Neuronal stem cell (in vitro differentiated cells): ENCODE measurements around the gene C1orf52.
A peak's percentile ranks its signal among the peaks of the same experiment; 100 is the strongest.

Experiments
- DNase-seq: peaks from one replicate; pipeline ENCODE4 v3.0.0-alpha.2; 2013; ENCODE audit warnings: low spot score
- H2AFZ ChIP-seq: one replicate; pipeline ENCODE4 v1.6.1; 2013; ENCODE audit warnings: mild to moderate bottlenecking, low read length, inconsistent platforms
- H2AK5ac ChIP-seq: 2 replicates; pipeline ENCODE4 v1.6.1; 2013; ENCODE audit warnings: low read depth, mild to moderate bottlenecking, inconsistent platforms, low read length, moderate library complexity, mixed read lengths
- H2BK120ac ChIP-seq: 2 replicates; pipeline ENCODE4 v1.6.1; 2013; ENCODE audit warnings: low read depth, mild to moderate bottlenecking, inconsistent platforms, low read length, moderate library complexity, mixed read lengths
- H2BK12ac ChIP-seq: one replicate; pipeline ENCODE4 v1.6.1; 2013; ENCODE audit warnings: low read length, inconsistent platforms
- H2BK15ac ChIP-seq: 2 replicates; pipeline ENCODE4 v1.6.1; 2013; ENCODE audit warnings: mild to moderate bottlenecking, low read length, inconsistent platforms, mixed read lengths
- H2BK5ac ChIP-seq: one replicate; pipeline ENCODE4 v1.6.1; 2013; ENCODE audit warnings: inconsistent platforms, mild to moderate bottlenecking, low read length, moderate library complexity
- H3K14ac ChIP-seq: one replicate; pipeline ENCODE4 v1.6.1; 2013; ENCODE audit warnings: low read length, inconsistent platforms
- H3K18ac ChIP-seq: 2 replicates; pipeline ENCODE4 v1.6.1; 2013; ENCODE audit warnings: low read length, inconsistent platforms
- H3K23ac ChIP-seq: 2 replicates; pipeline ENCODE4 v1.6.1; 2013; ENCODE audit warnings: low read depth, mild to moderate bottlenecking, mixed read lengths, low read length, inconsistent platforms; ENCODE audit not compliant: poor library complexity
- H3K27ac ChIP-seq: replicated peaks from 3 replicates; pipeline ENCODE4 v1.5.1; 2013; ENCODE audit warnings: low read length, inconsistent platforms
- H3K27me3 ChIP-seq, 3 experiments: 2 replicates each; pipeline ENCODE4 v1.6.1; 2013; ENCODE audit warnings: low read length in 3 of 3, mild to moderate bottlenecking in 2 of 3, inconsistent platforms in 1 of 3, low read depth in 1 of 3, mixed read lengths in 1 of 3, moderate library complexity in 1 of 3; ENCODE audit not compliant: control insufficient read depth in 3 of 3, insufficient read depth in 3 of 3
- H3K36me3 ChIP-seq, 2 donors: replicated peaks in 1 of 2; 2 replicates each; pipeline ENCODE4 v1.6.1; 2013; ENCODE audit warnings: low read length in 2 of 2; ENCODE audit not compliant: control insufficient read depth in 2 of 2, insufficient read depth in 2 of 2
- H3K4ac ChIP-seq: 2 replicates; pipeline ENCODE4 v1.6.1; 2013; ENCODE audit warnings: inconsistent platforms, mild to moderate bottlenecking, low read length, moderate library complexity
- H3K4me1 ChIP-seq, 2 donors: 1 replicate in 1 of 2; 2 replicates in 1 of 2; pipeline ENCODE4 v1.6.1; 2013; ENCODE audit warnings: low read length in 2 of 2, low read depth in 1 of 2; ENCODE audit not compliant: control insufficient read depth in 2 of 2, insufficient read depth in 1 of 2
- H3K4me2 ChIP-seq: one replicate; pipeline ENCODE4 v1.6.1; 2013; ENCODE audit warnings: mild to moderate bottlenecking, low read length, inconsistent platforms; ENCODE audit not compliant: insufficient read depth, poor library complexity, severe bottlenecking
- H3K4me3 ChIP-seq, 2 donors: 2 replicates each; pipeline ENCODE4 v1.5.1; 2013; ENCODE audit warnings: low read length in 2 of 2, mild to moderate bottlenecking in 2 of 2, inconsistent platforms in 1 of 2, moderate library complexity in 1 of 2
- H3K79me1 ChIP-seq: one replicate; pipeline ENCODE4 v1.6.1; 2013; ENCODE audit warnings: low read depth, mild to moderate bottlenecking, inconsistent platforms, low read length, moderate library complexity
- H3K9ac ChIP-seq: one replicate; pipeline ENCODE4 v1.6.1; 2013; ENCODE audit warnings: mild to moderate bottlenecking, low read depth, low read length, inconsistent platforms; ENCODE audit not compliant: poor library complexity
- H3K9me3 ChIP-seq, 2 donors: replicated peaks in 1 of 2; 2 replicates each; pipeline versions ENCODE3 to v1.6.1; 2013; ENCODE audit warnings: low read length in 2 of 2, mild to moderate bottlenecking in 2 of 2, inconsistent platforms in 1 of 2, low read depth in 1 of 2, mixed read lengths in 1 of 2, moderate library complexity in 1 of 2; ENCODE audit not compliant: control insufficient read depth in 2 of 2, insufficient read depth in 1 of 2
- H4K8ac ChIP-seq: one replicate; pipeline ENCODE4 v1.6.1; 2013; ENCODE audit warnings: low read depth, mild to moderate bottlenecking, inconsistent platforms, low read length, moderate library complexity
- H4K91ac ChIP-seq: one replicate; pipeline ENCODE4 v1.6.1; 2013; ENCODE audit warnings: low read length, low read depth, mild to moderate bottlenecking, inconsistent platforms; ENCODE audit not compliant: poor library complexity
- WGBS, 2 donors: extraction: QIAGEN DNeasy Blood & Tissue Kit; methylation state at CpG; one replicate each; pipeline ENCODE4 v1.1.7; 2013; ENCODE audit warnings: missing lambda C conversion rate in 2 of 2, mixed read lengths in 1 of 2; ENCODE audit not compliant: insufficient read length in 2 of 2, insufficient replicate concordance in 1 of 2; ENCODE audit errors: extremely low coverage in 2 of 2; 5-methylcytosine and 5-hydroxymethylcytosine counted together

Gene C1orf52

DNA sequence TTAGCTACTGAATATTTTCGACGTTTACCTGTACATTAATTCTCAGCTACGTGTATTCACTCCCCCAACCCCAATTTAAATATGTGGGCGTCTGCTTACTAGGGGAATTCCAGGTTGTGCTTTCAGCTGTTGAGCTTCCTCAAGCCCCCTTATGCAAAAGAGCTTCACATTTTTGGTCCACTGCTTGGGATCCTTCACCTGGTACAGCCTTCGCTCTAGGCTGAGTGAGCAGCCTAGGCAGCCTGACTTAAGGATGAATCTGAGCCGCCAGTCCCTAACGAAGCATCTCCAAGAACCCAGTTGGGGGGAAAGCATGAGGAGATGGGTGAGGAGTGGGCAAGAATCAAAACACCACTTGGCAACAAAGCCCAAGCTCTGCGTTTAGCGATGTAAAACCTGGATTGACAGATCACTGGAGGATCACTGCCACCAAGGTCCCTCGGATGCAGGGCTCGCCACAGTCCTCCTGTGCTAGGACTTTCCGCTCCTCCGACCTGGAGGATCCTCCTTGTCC lies 16.3 kb upstream of the C1orf52 start:
- H3K14ac ChIP-seq = no peak overlapping the region
- H3K18ac ChIP-seq = peak overlapping the region; percentile 90
- H3K27me3 ChIP-seq = no peaks in the 10 kb centered on the region
- H2BK5ac ChIP-seq = no peak overlapping the region
- H2BK12ac ChIP-seq = no peak overlapping the region
- peak overlapping the region; percentile 75 for H3K27ac ChIP-seq
- no peak overlapping the region for H2BK120ac ChIP-seq
- no peak overlapping the region for H3K4ac ChIP-seq
- peaks cover 2 to 4% of the 10 kb centered on the region in 2 donors for H3K4me1 ChIP-seq
- WGBS, 2 donors = no CpG with 5 or more reads among the region's 13 CpGs
- H4K8ac ChIP-seq = no peak overlapping the region
- peak overlapping the region; percentile 92 for H2AFZ ChIP-seq
- H3K9ac ChIP-seq = peak overlapping the region; percentile 82
- H2AK5ac ChIP-seq = no peak overlapping the region
- H3K23ac ChIP-seq = no peak overlapping the region
- no peak overlapping the region for H4K91ac ChIP-seq
- peak overlapping the region; percentile 90 to 91 for H3K4me3 ChIP-seq
- H3K4me2 ChIP-seq = peak overlapping the region; percentile 66
- H3K79me1 ChIP-seq = no peaks in the 10 kb centered on the region
- peaks cover 0 to 22% of the 10 kb centered on the region in 2 donors for H3K36me3 ChIP-seq
- peak; percentile 44 for DNase-seq
- no peaks in the 10 kb centered on the region for H3K9me3 ChIP-seq
- H2BK15ac ChIP-seq = peak overlapping the region; percentile 28

DNA sequence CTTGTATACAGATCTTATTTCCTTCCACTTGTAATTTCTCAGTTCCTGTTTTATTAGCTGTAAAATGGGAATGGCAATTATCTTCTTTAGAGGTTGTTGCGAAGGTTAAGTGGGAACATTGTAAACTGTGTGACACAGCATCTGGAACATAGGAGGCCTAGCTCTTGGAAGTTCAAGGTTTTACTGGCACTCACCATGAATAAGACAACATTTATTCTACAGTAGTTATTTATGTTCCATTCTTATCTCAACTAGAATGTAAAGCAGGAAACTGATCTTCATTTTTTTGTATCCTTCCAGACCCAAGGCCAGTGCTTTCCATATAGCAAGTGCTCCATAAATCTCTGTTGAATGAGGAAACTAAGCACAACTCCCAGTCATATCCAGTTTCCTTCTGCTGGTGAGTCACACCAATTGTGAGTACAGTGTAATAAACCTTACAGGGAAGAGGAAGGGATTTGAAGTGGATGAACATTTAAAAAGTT lies 15.5 kb upstream of the C1orf52 start:
- Histone ChIP-seq H3K4me1 (peaks cover 2 to 4% of the 10 kb centered on the region in 2 donors), H4K8ac (no peak overlapping the region), H3K4me3 (peak overlapping the region in 1 of 2 donors; percentile 90), H3K9ac (no peak overlapping the region), H3K36me3 (peaks cover 0 to 30% of the 10 kb centered on the region in 2 donors), H2BK12ac (no peak overlapping the region), H3K79me1 (no peaks in the 10 kb centered on the region), H3K4me2 (no peak overlapping the region), H3K14ac (no peak overlapping the region), H2BK5ac (no peak overlapping the region), H3K4ac (no peak overlapping the region), H3K27me3 (no peaks in the 10 kb centered on the region), H4K91ac (no peak overlapping the region), H3K9me3 (no peaks in the 10 kb centered on the region), H2AFZ (no peak overlapping the region), H3K27ac (no peak overlapping the region), H3K18ac (no peak overlapping the region), H2BK15ac (no peak overlapping the region), H2AK5ac (no peak overlapping the region), H2BK120ac (no peak overlapping the region), H3K23ac (no peak overlapping the region)
- no peak for DNase-seq
- no CpG with 5 or more reads among the region's 1 CpG for WGBS, 2 donors

DNA sequence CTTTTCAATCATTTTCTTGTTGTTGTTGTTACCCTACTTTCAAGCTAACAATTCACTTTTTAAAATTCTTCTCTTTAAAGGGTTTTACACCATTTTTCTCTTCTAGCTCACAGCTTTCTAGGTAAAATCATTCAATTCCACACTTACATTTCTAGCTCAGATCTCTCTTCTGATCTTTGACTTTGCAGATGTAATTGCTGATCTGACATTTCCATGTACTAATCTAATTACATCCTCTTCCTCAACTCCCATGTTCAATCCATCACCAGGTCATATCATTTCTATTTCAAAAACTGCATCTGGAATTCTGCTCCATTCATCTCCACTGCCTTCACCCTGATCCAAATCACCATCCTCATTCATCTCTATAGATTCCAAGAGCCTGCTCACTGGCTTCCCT lies 13.9 kb upstream of the C1orf52 start:
- DNase-seq = no peak
- H3K4ac ChIP-seq = no peak overlapping the region
- H3K23ac ChIP-seq = no peak overlapping the region
- H3K18ac ChIP-seq = no peak overlapping the region
- H3K79me1 ChIP-seq = no peaks in the 10 kb centered on the region
- no peak overlapping the region for H2AFZ ChIP-seq
- H4K8ac ChIP-seq = no peak overlapping the region
- no peak overlapping the region for H2BK120ac ChIP-seq
- no peak overlapping the region for H2AK5ac ChIP-seq
- no peak overlapping the region for H3K9ac ChIP-seq
- no peak overlapping the region for H3K14ac ChIP-seq
- no peak overlapping the region for H3K27ac ChIP-seq
- no peak overlapping the region for H3K4me2 ChIP-seq
- H2BK12ac ChIP-seq = no peak overlapping the region
- H3K9me3 ChIP-seq = no peaks in the 10 kb centered on the region
- no peak overlapping the region for H3K4me3 ChIP-seq
- no peak overlapping the region for H2BK15ac ChIP-seq
- no peak overlapping the region for H2BK5ac ChIP-seq
- H3K36me3 ChIP-seq = peaks cover 3 to 45% of the 10 kb centered on the region in 2 donors
- no peaks in the 10 kb centered on the region for H3K27me3 ChIP-seq
- H4K91ac ChIP-seq = no peak overlapping the region
- peaks cover 2 to 4% of the 10 kb centered on the region in 2 donors for H3K4me1 ChIP-seq

DNA sequence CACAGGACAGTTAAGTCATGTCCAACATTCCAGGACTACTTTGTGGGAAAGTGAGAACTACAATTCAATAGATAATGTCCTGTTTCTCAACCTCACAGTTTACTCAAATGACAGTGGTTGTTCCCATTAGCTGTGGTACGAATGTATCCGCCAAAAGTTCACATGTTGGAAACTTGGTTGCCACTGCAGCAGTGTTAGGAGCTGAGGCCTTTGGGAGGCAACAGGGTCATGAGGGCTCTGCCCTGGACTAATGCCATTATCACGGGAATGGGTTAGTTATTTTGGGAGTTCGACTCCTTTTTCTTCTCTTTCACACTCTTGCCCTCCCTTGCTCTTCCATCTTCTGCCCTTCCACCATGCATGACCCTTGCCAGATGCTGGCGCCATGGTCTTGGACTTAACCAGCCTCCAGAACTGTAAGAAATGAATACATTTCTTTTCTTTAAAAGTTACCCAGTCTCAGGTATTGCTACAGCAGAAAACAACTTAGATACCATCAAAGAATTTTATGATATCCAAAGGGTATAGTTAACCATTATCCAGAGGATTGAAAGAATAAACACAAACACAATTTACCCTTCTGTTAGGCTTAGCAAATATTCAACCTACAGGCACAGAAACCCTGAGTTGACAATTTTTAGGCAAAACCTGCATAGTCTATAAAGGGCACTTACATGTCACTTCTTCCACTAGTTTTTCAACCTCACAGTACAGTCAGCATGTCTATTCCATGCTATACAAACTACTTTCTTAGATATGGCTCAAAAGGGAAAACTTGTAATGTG lies 9.5 kb upstream of the C1orf52 start:
- no peaks in the 10 kb centered on the region for H3K27me3 ChIP-seq
- H3K4me2 ChIP-seq = no peak overlapping the region
- no peak overlapping the region for H2BK12ac ChIP-seq
- no peak overlapping the region for H2BK120ac ChIP-seq
- WGBS, 2 donors = no CpG with 5 or more reads among the region's 5 CpGs
- H2AFZ ChIP-seq = no peak overlapping the region
- no peak overlapping the region for H3K9ac ChIP-seq
- H3K36me3 ChIP-seq = peaks cover 8 to 80% of the 10 kb centered on the region in 2 donors
- no peak overlapping the region for H4K8ac ChIP-seq
- H3K23ac ChIP-seq = no peak overlapping the region
- no peak overlapping the region for H2BK5ac ChIP-seq
- no peak overlapping the region for H4K91ac ChIP-seq
- H3K9me3 ChIP-seq = no peaks in the 10 kb centered on the region
- H3K79me1 ChIP-seq = no peaks in the 10 kb centered on the region
- H2BK15ac ChIP-seq = no peak overlapping the region
- H3K4ac ChIP-seq = no peak overlapping the region
- no peak for DNase-seq
- no peak overlapping the region for H3K18ac ChIP-seq
- no peak overlapping the region for H3K4me3 ChIP-seq
- H3K27ac ChIP-seq = no peak overlapping the region
- H2AK5ac ChIP-seq = no peak overlapping the region
- no peaks in the 10 kb centered on the region for H3K4me1 ChIP-seq
- no peak overlapping the region for H3K14ac ChIP-seq
